ENCODE data around the gene RPL19. TPM values are rescaled to one million over a fixed set of nuclear protein-coding genes. Genes with fewer than 3 reads are reported as not detected.
A peak's percentile ranks its signal among the peaks of the same experiment; 100 is the strongest.

RPL19 gene
- polyA plus RNA-seq, 1 donor from 2014 or later, result 3,435 TPM

GRCh38 chr17:39231091-39231561, 31.0 kb downstream of the RPL19 start:
- peaks cover 38% of the 10 kb centered on the region for H3K27me3 Mint-ChIP-seq
- no peak overlapping the region for H3K4me3 Mint-ChIP-seq
- peak overlapping the region in 1 of 3 donors; percentile 57 for H3K27ac Mint-ChIP-seq
- H3K36me3 Mint-ChIP-seq, result no peaks in the 10 kb centered on the region
- peaks cover 10 to 12% (median 11%) of the 10 kb centered on the region in 3 donors for H3K4me1 Mint-ChIP-seq
- H3K9me3 Mint-ChIP-seq, result no peaks in the 10 kb centered on the region

GRCh38 chr17:39231591-39232551, 31.8 kb downstream of the RPL19 start:
- Mint-ChIP-seq H3K36me3 (no peaks in the 10 kb centered on the region), H3K4me1 (peaks cover 8 to 10% (median 10%) of the 10 kb centered on the region in 3 donors), H3K4me3 (peak overlapping the region in 2 of 4 donors; percentile 74 to 75), H3K9me3 (no peaks in the 10 kb centered on the region), H3K27ac (peak overlapping the region in 2 of 3 donors; percentile 11 to 57), H3K27me3 (peaks cover 36% of the 10 kb centered on the region)

- Mint-ChIP-seq H3K9me3 (no peaks in the 10 kb centered on the region), H3K4me1 (peaks cover 14 to 27% (median 16%) of the 10 kb centered on the region in 3 donors), H3K27ac (no peak overlapping the region), H3K27me3 (peaks cover 19% of the 10 kb centered on the region), H3K4me3 (no peak overlapping the region), H3K36me3 (no peaks in the 10 kb centered on the region)
Observed at GRCh38 chr17:39235555-39236449, 35.7 kb downstream of the RPL19 start.

GRCh38 chr17:39236450-39236927, 36.4 kb downstream of the RPL19 start:
- no peaks in the 10 kb centered on the region for H3K36me3 Mint-ChIP-seq
- no peak overlapping the region for H3K27ac Mint-ChIP-seq
- H3K4me3 Mint-ChIP-seq, result no peak overlapping the region
- H3K9me3 Mint-ChIP-seq, result no peaks in the 10 kb centered on the region
- peaks cover 14 to 27% (median 16%) of the 10 kb centered on the region in 3 donors for H3K4me1 Mint-ChIP-seq
- peaks cover 16% of the 10 kb centered on the region for H3K27me3 Mint-ChIP-seq

GRCh38 chr17:39236981-39237441, 36.9 kb downstream of the RPL19 start:
- Mint-ChIP-seq H3K27ac (no peak overlapping the region), H3K27me3 (peaks cover 10% of the 10 kb centered on the region), H3K36me3 (no peaks in the 10 kb centered on the region), H3K4me1 (peaks cover 10 to 23% (median 14%) of the 10 kb centered on the region in 3 donors), H3K4me3 (no peak overlapping the region), H3K9me3 (no peaks in the 10 kb centered on the region)

- Mint-ChIP-seq H3K27me3 (peaks cover 9% of the 10 kb centered on the region), H3K4me3 (no peak overlapping the region), H3K4me1 (peaks cover 7 to 23% (median 10%) of the 10 kb centered on the region in 3 donors), H3K9me3 (no peaks in the 10 kb centered on the region), H3K27ac (peak overlapping the region in 1 of 3 donors; percentile 23), H3K36me3 (no peaks in the 10 kb centered on the region)
Observed at GRCh38 chr17:39237586-39237985, 37.5 kb downstream of the RPL19 start.

- H3K4me3 Mint-ChIP-seq, result peak overlapping the region; percentile 0 to 87 (median 68)
- H3K36me3 Mint-ChIP-seq, result no peaks in the 10 kb centered on the region
- H3K9me3 Mint-ChIP-seq, result no peaks in the 10 kb centered on the region
- H3K27ac Mint-ChIP-seq, result peak overlapping the region in 2 of 3 donors; percentile 5 to 94
- H3K27me3 Mint-ChIP-seq, result peaks cover 9% of the 10 kb centered on the region
- H3K4me1 Mint-ChIP-seq, result peaks cover 7 to 23% (median 10%) of the 10 kb centered on the region in 3 donors
Observed at GRCh38 chr17:39238311-39238972, 38.4 kb downstream of the RPL19 start.

- peak overlapping the region in 1 of 3 donors; percentile 1 for H3K27ac Mint-ChIP-seq
- H3K9me3 Mint-ChIP-seq, result no peaks in the 10 kb centered on the region
- peaks cover 13 to 33% (median 14%) of the 10 kb centered on the region in 3 donors for H3K4me1 Mint-ChIP-seq
- H3K36me3 Mint-ChIP-seq, result no peaks in the 10 kb centered on the region
- H3K4me3 Mint-ChIP-seq, result peak overlapping the region in 3 of 4 donors; percentile 3 to 75 (median 41)
- peaks cover 15% of the 10 kb centered on the region for H3K27me3 Mint-ChIP-seq
Observed at GRCh38 chr17:39239640-39240314, 39.7 kb downstream of the RPL19 start.

- Mint-ChIP-seq H3K27ac (no peak overlapping the region), H3K9me3 (no peaks in the 10 kb centered on the region), H3K4me1 (peaks cover 14 to 32% (median 16%) of the 10 kb centered on the region in 3 donors), H3K36me3 (no peaks in the 10 kb centered on the region), H3K27me3 (peaks cover 18% of the 10 kb centered on the region), H3K4me3 (no peak overlapping the region)
Observed at GRCh38 chr17:39240631-39241030, 40.5 kb downstream of the RPL19 start.

GRCh38 chr17:39243155-39243554, 43.1 kb downstream of the RPL19 start:
- Mint-ChIP-seq H3K27ac (no peak overlapping the region), H3K4me1 (peaks cover 14 to 28% (median 16%) of the 10 kb centered on the region in 3 donors), H3K36me3 (no peaks in the 10 kb centered on the region), H3K9me3 (no peaks in the 10 kb centered on the region), H3K27me3 (peaks cover 18% of the 10 kb centered on the region), H3K4me3 (no peak overlapping the region)

- peak overlapping the region in 2 of 4 donors; percentile 6 to 95 for H3K4me3 Mint-ChIP-seq
- H3K36me3 Mint-ChIP-seq, result no peaks in the 10 kb centered on the region
- H3K4me1 Mint-ChIP-seq, result peaks cover 9 to 20% (median 11%) of the 10 kb centered on the region in 3 donors
- H3K9me3 Mint-ChIP-seq, result no peaks in the 10 kb centered on the region
- H3K27ac Mint-ChIP-seq, result no peak overlapping the region
- H3K27me3 Mint-ChIP-seq, result peaks cover 17% of the 10 kb centered on the region
Observed at GRCh38 chr17:39244016-39244599, 44.0 kb downstream of the RPL19 start.

- Mint-ChIP-seq H3K4me1 (peaks cover 6 to 13% (median 7%) of the 10 kb centered on the region in 3 donors), H3K27ac (peak overlapping the region; percentile 10 to 75 (median 46)), H3K4me3 (peak overlapping the region in 3 of 4 donors; percentile 33 to 95 (median 52)), H3K36me3 (no peaks in the 10 kb centered on the region), H3K9me3 (no peaks in the 10 kb centered on the region), H3K27me3 (peaks cover 13% of the 10 kb centered on the region)
Observed at GRCh38 chr17:39244600-39245570, 44.8 kb downstream of the RPL19 start.

All from IgD-negative memory B cell (primary cell).